Panc1 (cell line): ENCODE data around the gene ATP9A. TPM values are rescaled to one million over a fixed set of nuclear protein-coding genes. Genes with fewer than 3 reads are reported as not detected.

Source experiments
- ATAC-seq: fragments of 200-7000 bp; cut with Tn5 transposase; 2 replicates; pipeline ENCODE4 v1.9.1; 2020; ENCODE audit warnings: mild to moderate bottlenecking, moderate library complexity
- BruUV-seq: library from RNA; stranded (reverse); fragments of 400-500 nt; replicated peaks from 2 replicates; lab custom pipeline; 2021; lab: Mats Ljungman, UMichigan
- CTCF ChIA-PET: fragments of 300-600 bp; sonication (Branson Sonifier 250); formaldehyde crosslinking; loops from one replicate; lab custom pipeline; 2022; ENCODE audit warnings: antibody characterized with exemption; lab: Charles Lee
- POLR2A ChIA-PET: fragments of 300-600 bp; sonication (Branson Sonifier 250); formaldehyde crosslinking; loops from one replicate; lab custom pipeline; 2022; ENCODE audit warnings: antibody characterized with exemption; lab: Charles Lee
- DNase-seq: peaks from one replicate; pipeline ENCODE4 v3.0.0-alpha.2; 2010; ENCODE audit warnings: low read depth, low spot score
- H3K27ac ChIP-seq: 2 replicates; pipeline ENCODE4 v1.5.1; 2011; ENCODE audit warnings: mild to moderate bottlenecking, low read length, inconsistent platforms
- H3K27me3 ChIP-seq: fragments of 200-500 bp; sonication (Bioruptor generic); 2 replicates; pipeline ENCODE4 v1.6.0; 2014; ENCODE audit warnings: low read length, inconsistent platforms; ENCODE audit not compliant: control insufficient read depth, insufficient read depth
- H3K36me3 ChIP-seq: fragments of 200-500 bp; sonication (Bioruptor generic); 2 replicates; pipeline ENCODE4 v1.5.1; 2014; ENCODE audit warnings: inconsistent platforms, mild to moderate bottlenecking, low read length, moderate library complexity; ENCODE audit not compliant: control insufficient read depth, insufficient read depth
- H3K4me1 ChIP-seq: 2 replicates; pipeline ENCODE4 v1.5.1; 2011; ENCODE audit warnings: inconsistent platforms, mild to moderate bottlenecking, low read length, moderate library complexity; ENCODE audit not compliant: control insufficient read depth, insufficient read depth
- H3K4me3 ChIP-seq, 2 experiments: 2 replicates each; pipeline ENCODE4 v1.5.1; 2011 to 2012; ENCODE audit warnings: low read depth in 2 of 2, low read length in 2 of 2, mild to moderate bottlenecking in 2 of 2, inconsistent platforms in 1 of 2, moderate library complexity in 1 of 2
- H3K9me3 ChIP-seq: fragments of 200-500 bp; sonication (Bioruptor generic); 2 replicates; pipeline ENCODE4 v1.5.1; 2014; ENCODE audit warnings: low read depth, mild to moderate bottlenecking, inconsistent platforms, low read length, moderate library complexity; ENCODE audit not compliant: control insufficient read depth, insufficient read depth
- CTCF ChIP-seq: fragments of 450-650 bp; IDR thresholded peaks from 2 replicates; pipeline ENCODE4 v1.5.1; 2017; ENCODE audit warnings: mild to moderate bottlenecking
- POLR2AphosphoS5 ChIP-seq: IDR thresholded peaks from 2 replicates; pipeline ENCODE4 v1.6.1; 2012; ENCODE audit warnings: mild to moderate bottlenecking, low read depth, low read length, moderate library complexity
- REST ChIP-seq, 2 experiments: IDR thresholded peaks; 2 replicates each; pipeline ENCODE4 v1.6.1; 2011 to 2012; ENCODE audit warnings: low read depth in 2 of 2, control low read depth in 1 of 2, low read length in 1 of 2, mild to moderate bottlenecking in 1 of 2, moderate library complexity in 1 of 2; ENCODE audit not compliant: insufficient read depth in 1 of 2
- SIN3A ChIP-seq: IDR thresholded peaks from 2 replicates; pipeline ENCODE4 v1.6.1; 2012; ENCODE audit warnings: low read depth, mild to moderate bottlenecking, low read length, moderate library complexity, borderline replicate concordance; ENCODE audit not compliant: insufficient read depth
- TCF7L2 ChIP-seq: IDR thresholded peaks from 2 replicates; pipeline ENCODE4 v1.6.1; 2011; ENCODE audit warnings: mild to moderate bottlenecking, low read depth, low read length, inconsistent platforms
- in situ Hi-C: cut with HindIII; loops from 2 replicates; pipeline ENCODE4 v1.10.0; 2016; ENCODE audit warnings: low sequenced_read_pairs, low pct_unique_long_range_greater_than_20kb
- intact Hi-C: fragments of 100-400 bp; cut with micrococcal nuclease; formaldehyde crosslinking; loops from one replicate; pipeline ENCODE4 v1.10.0; 2022; ENCODE audit not compliant: unreplicated experiment
- total RNA-seq: library from RNA; stranded (reverse); gene quantifications from one replicate; pipeline ENCODE4 v1.2.1, GENCODE V29; 2021; ENCODE audit not compliant: unreplicated experiment

ATP9A gene
- total RNA-seq, 1 experiment from 2014 or later, result 8.7 TPM

GRCh38 chr20:51579137-51579536, 189.1 kb downstream of the ATP9A start:
- in situ Hi-C loops, result no loop called here
- intact Hi-C loops, result no loop called here
- Histone ChIP-seq H3K27me3 (no peaks in the 10 kb centered on the region), H3K36me3 (no peaks in the 10 kb centered on the region), H3K4me3 (no peak overlapping the region), H3K4me1 (no peaks in the 10 kb centered on the region), H3K27ac (no peak overlapping the region), H3K9me3 (no peaks in the 10 kb centered on the region)
- ChIA-PET CTCF (no interaction called here), POLR2A (interaction anchor here (0.5 to 0.6 kb wide), 2 partner anchors 17 to 129 kb away, joined by 3 to 9 read pairs; no protein-coding TSS in a partner anchor)
- ATAC-seq (no peak), DNase-seq (no peak)
- TF ChIP-seq CTCF (no peak), POLR2AphosphoS5 (no peak), TCF7L2 (no peak), REST (IDR thresholded peaks at IDR 0.05; ENCODE audit: insufficient read depth in 1 of 2, low read depth in 2 of 2, low read length in 1 of 2) (no peak), SIN3A (no peak)
- BruUV-seq, result no TSS peak

GRCh38 chr20:51578145-51578459, 190.1 kb downstream of the ATP9A start:
- ChIA-PET CTCF (no interaction called here), POLR2A (no interaction called here)
- H3K36me3 ChIP-seq, result no peaks in the 10 kb centered on the region
- in situ Hi-C loops, result no loop called here
- H3K27me3 ChIP-seq, result no peaks in the 10 kb centered on the region
- DNase-seq (no peak), ATAC-seq (no peak)
- no TSS peak for BruUV-seq
- H3K4me1 ChIP-seq, result no peaks in the 10 kb centered on the region
- TF ChIP-seq REST (IDR thresholded peaks at IDR 0.05; ENCODE audit: insufficient read depth in 1 of 2, low read depth in 2 of 2, low read length in 1 of 2), result no peak
- TF ChIP-seq SIN3A, result no peak
- no peak for TF ChIP-seq CTCF
- no peak for TF ChIP-seq POLR2AphosphoS5
- no peak for TF ChIP-seq TCF7L2
- intact Hi-C loops, result no loop called here
- no peak overlapping the region for H3K27ac ChIP-seq
- no peak overlapping the region for H3K4me3 ChIP-seq
- no peaks in the 10 kb centered on the region for H3K9me3 ChIP-seq
